Sigmoid colon (tissue), 4 donors: Measurements from ENCODE around the gene KCNIP4.

Experiments used
- CTCF ChIP-seq, 4 experiments: fragments of 450-650 bp in 3 of 4; fragments of 200-600 bp in 1 of 4; IDR thresholded peaks; one replicate each; pipeline ENCODE4 v1.5.1; 2016 to 2019; ENCODE audit warnings: antibody characterized with exemption in 4 of 4, mild to moderate bottlenecking in 3 of 4, moderate library complexity in 2 of 4
- POLR2A ChIP-seq, 2 donors: fragments of 450-650 bp; IDR thresholded peaks; one replicate each; pipeline ENCODE4 v1.6.1; 2016; ENCODE audit warnings: antibody characterized with exemption in 2 of 2, mild to moderate bottlenecking in 2 of 2, moderate library complexity in 2 of 2
- POLR2AphosphoS5 ChIP-seq, 4 donors: sonication (generic); formaldehyde crosslinking; IDR thresholded peaks; one replicate each; pipeline ENCODE4 v1.6.1; 2017; ENCODE audit warnings: antibody characterized with exemption in 4 of 4

GRCh38 chr4:21900211-21900610, 48.4 kb downstream of the KCNIP4 start:
- no peak for TF ChIP-seq CTCF (IDR thresholded peaks at IDR 0.05)
- TF ChIP-seq POLR2A (IDR thresholded peaks at IDR 0.05): no peak
- TF ChIP-seq POLR2AphosphoS5 (IDR thresholded peaks at IDR 0.05): no peak
